ENCODE results near the gene FANCB.

FANCB gene

GRCh38 chrX:14872851-14873675, at the start of gene FANCB, which contains the start of gene MOSPD2:
FANCB (minus strand) TSS chrX:14873069; CDS start chrX:14865510, 7,559 bp downstream.
MOSPD2 (plus strand) TSS chrX:14873421; CDS start chrX:14873529, 108 bp downstream.
- peak within 1 kb of the TSS; percentile 48 to 68 (median 61) for H3K4me3 ChIP-seq
- H3K27ac ChIP-seq: peak within 1 kb of the TSS; percentile 43 to 87 (median 77)

GRCh38 chrX:14922437-14922836, 49.6 kb upstream of the FANCB start:
- Histone ChIP-seq H3K27ac (no peak overlapping the region), H3K4me3 (no peak overlapping the region)

DNA sequence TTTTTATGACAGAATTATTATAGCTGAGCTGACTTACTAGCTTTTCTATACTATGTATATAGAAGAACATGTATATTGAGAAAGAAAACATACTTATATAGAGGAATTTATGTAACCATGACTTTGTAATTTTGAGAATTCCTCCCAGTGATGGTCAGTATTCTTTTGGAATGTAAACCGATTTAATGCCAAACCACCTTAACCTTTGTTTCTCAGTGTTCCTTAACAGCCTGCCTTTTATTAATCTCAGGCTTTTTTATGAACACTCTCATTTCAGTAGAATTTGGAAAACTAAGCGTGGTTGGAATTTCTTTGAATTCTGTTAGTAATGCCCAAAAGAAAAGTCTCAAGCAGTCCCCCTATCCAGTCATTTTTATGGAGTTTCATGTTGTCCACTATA, 47.3 kb upstream of the FANCB start:
- Histone ChIP-seq H3K27ac (no peak overlapping the region), H3K4me3 (no peak overlapping the region)

GRCh38 chrX:14919407-14919806, 46.5 kb upstream of the FANCB start:
- Histone ChIP-seq H3K27ac (no peak overlapping the region), H3K4me3 (no peak overlapping the region)

- H3K4me3 ChIP-seq: no peak overlapping the region
- H3K27ac ChIP-seq: no peak overlapping the region
Measured at GRCh38 chrX:14916017-14916674, 43.3 kb upstream of the FANCB start.

DNA sequence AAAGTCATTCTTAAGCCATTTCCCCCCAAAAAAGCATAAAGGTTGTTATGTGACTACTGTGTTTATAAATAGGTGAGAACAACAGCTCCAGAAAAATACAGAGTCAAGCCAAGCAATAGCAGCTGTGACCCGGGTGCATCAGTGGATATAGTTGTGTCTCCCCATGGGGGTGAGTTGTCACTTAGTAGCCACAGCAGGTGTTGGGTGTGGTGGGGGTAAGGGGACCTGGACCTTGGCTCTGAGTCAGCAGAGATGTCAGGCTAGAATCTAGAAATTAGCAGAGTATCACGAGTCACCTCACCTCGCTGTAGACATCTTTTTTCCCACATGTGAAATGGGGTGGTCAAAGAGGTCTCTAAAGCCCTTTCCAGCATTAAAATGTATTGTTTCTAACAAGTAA, 42.7 kb upstream of the FANCB start:
- Histone ChIP-seq H3K27ac (no peak overlapping the region), H3K4me3 (no peak overlapping the region)

GRCh38 chrX:14913241-14913640, 40.4 kb upstream of the FANCB start:
- Histone ChIP-seq H3K4me3 (no peak overlapping the region), H3K27ac (no peak overlapping the region)

GRCh38 chrX:14903891-14904290, 31.0 kb upstream of the FANCB start:
- Histone ChIP-seq H3K4me3 (no peak overlapping the region), H3K27ac (no peak overlapping the region)

- Histone ChIP-seq H3K27ac (no peak overlapping the region), H3K4me3 (no peak overlapping the region)
Measured at GRCh38 chrX:14902537-14902936, 29.7 kb upstream of the FANCB start.

GRCh38 chrX:14899607-14900006, 26.7 kb upstream of the FANCB start:
- Histone ChIP-seq H3K4me3 (no peak overlapping the region), H3K27ac (no peak overlapping the region)

- Histone ChIP-seq H3K27ac (no peak overlapping the region), H3K4me3 (no peak overlapping the region)
Measured at GRCh38 chrX:14897042-14897441, 24.2 kb upstream of the FANCB start.

- Histone ChIP-seq H3K4me3 (no peak overlapping the region), H3K27ac (no peak overlapping the region)
Measured at GRCh38 chrX:14896273-14896672, 23.4 kb upstream of the FANCB start.

- Histone ChIP-seq H3K4me3 (no peak overlapping the region), H3K27ac (no peak overlapping the region)
Measured at GRCh38 chrX:14886252-14886651, 13.4 kb upstream of the FANCB start.

- H3K4me3 ChIP-seq: no peak overlapping the region
- no peak overlapping the region for H3K27ac ChIP-seq
Measured at GRCh38 chrX:14884714-14885113, 11.8 kb upstream of the FANCB start.

GRCh38 chrX:14883826-14884225, 11.0 kb upstream of the FANCB start:
- H3K27ac ChIP-seq: no peak overlapping the region
- H3K4me3 ChIP-seq: no peak overlapping the region

DNA sequence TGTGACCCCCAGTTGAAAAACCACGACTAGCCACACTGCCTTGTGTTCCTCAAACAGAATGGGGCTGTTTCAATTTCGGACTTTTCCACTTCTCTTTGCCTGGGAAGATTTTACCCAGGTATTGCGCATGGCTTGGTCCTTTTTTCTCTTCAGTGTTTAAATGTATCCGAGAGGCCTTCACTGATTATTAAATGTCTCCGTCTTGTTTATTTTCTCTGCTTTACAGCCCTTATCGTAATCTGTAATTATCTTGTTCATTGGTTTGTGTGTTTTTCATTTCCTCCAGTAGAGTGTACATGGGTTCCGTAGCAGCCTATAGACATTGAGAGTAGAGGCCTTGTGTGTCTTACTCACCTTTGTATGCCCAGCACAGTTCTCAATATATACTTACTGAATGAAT, 2.8 kb upstream of the FANCB start:
- Histone ChIP-seq H3K4me3 (no peak overlapping the region), H3K27ac (no peak overlapping the region)

- Histone ChIP-seq H3K27ac (peak overlapping the region; percentile 43 to 87 (median 77)), H3K4me3 (peak overlapping the region; percentile 48 to 68 (median 61))
Measured at GRCh38 chrX:14873676-14874049, 794 bp upstream of the FANCB start.

GRCh38 chrX:14872355-14872754, 514 bp downstream of the FANCB start:
- peak overlapping the region; percentile 34 to 68 (median 56) for H3K4me3 ChIP-seq
- peak overlapping the region in 2 of 21 experiments; percentile 2 to 59 for H3K27ac ChIP-seq

DNA sequence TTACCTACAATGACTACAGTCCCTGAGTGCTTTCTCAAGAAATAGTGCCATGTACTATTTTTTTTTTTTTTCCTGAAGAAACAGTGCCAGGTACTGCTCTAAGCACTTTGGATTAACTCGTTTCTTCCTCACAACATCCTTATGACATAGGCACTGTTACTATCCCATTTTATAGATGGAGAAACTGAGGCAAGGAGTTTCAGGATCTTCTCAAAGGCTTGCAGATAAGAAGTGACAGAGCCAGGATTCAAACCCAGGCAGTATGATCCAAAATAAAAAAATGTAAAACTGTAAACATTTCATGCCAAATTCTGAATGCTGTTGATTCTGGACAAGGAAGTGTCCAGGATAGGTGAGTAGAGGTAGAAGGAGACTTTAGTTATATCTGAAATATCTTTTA, 1.1 kb downstream of the FANCB start:
- H3K27ac ChIP-seq: no peak overlapping the region
- no peak overlapping the region for H3K4me3 ChIP-seq

DNA sequence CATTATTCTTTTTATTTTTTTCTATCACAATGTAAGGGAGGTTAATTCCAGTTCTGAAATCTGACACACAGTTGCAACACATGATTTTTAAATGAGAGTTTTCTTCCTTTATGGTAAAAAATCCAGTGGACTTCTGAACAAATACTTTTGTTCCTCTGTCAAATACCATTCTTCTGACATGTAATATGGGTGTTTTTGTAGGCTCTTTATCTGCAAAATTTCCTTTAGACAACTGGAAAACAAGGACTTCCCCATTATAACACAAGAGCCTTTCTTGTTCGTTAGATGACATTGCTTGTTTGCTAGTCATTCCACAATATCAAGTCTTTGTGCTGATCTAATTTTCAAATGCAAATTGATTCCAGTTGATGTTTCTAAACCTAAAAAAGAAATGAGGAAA, 7.7 kb downstream of the FANCB start:
- Histone ChIP-seq H3K27ac (no peak overlapping the region), H3K4me3 (no peak overlapping the region)

- Histone ChIP-seq H3K27ac (no peak overlapping the region), H3K4me3 (no peak overlapping the region)
Measured at GRCh38 chrX:14864631-14865030, 8.2 kb downstream of the FANCB start.
